ENCODE data around the gene KIF13A. TPM values are rescaled to one million over a fixed set of nuclear protein-coding genes. Genes with fewer than 3 reads are reported as not detected.
A peak's percentile ranks its signal among the peaks of the same experiment; 100 is the strongest.

KIF13A gene
- total and polyA plus RNA-seq, 9 of the 15 experiments (the other 6 are each of a cell fraction or from before 2014, with no cell fraction given): 3.6 to 44.3 (median 29.7) TPM

GRCh38 chr6:17798477-17799154 is 188.8 kb downstream of the KIF13A start (continued):
- TF ChIP-seq CHD4 (IDR thresholded peaks at IDR 0.05; ENCODE audit: insufficient read depth, insufficient replicate concordance, low read depth, low read length, poor library complexity, severe bottlenecking) (no peak), MTA1 (IDR thresholded peaks at IDR 0.05; ENCODE audit: borderline replicate concordance) (no peak)
- TF ChIP-seq, protein P1, sequence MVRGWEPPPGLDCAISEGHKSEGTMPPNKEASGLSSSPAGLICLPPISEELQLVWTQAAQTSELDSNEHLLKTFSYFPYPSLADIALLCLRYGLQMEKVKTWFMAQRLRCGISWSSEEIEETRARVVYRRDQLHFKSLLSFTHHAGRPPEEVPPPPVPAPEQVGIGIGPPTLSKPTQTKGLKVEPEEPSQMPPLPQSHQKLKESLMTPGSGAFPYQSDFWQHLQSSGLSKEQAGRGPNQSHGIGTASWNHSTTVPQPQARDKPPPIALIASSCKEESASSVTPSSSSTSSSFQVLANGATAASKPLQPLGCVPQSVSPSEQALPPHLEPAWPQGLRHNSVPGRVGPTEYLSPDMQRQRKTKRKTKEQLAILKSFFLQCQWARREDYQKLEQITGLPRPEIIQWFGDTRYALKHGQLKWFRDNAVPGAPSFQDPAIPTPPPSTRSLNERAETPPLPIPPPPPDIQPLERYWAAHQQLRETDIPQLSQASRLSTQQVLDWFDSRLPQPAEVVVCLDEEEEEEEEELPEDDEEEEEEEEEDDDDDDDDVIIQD (CRISPR knock-in tag; IDR thresholded peaks at IDR 0.05): no peak

GRCh38 chr6:17790489-17790888 is 196.9 kb downstream of the KIF13A start:
- no TSS peak for BruUV-seq (replicated peaks)
- POLR2A ChIA-PET: interaction anchor here (0.5 to 1.2 kb wide), 2 partner anchors 7 to 42 kb away, joined by 3 read pairs; no protein-coding TSS in a partner anchor
- H3K4me3 ChIP-seq: no peak overlapping the region
- FAIRE-seq (no peak), DNase-seq (ENCODE audit: extremely low read depth in 1 of 4, low spot score in 3 of 4) (no peak), ATAC-seq (no peak)
- H3K27ac ChIP-seq (ENCODE audit: extremely low read depth, low read depth, low read length): no peak overlapping the region
- H3K9me3 ChIP-seq (replicated peaks; ENCODE audit: control insufficient read depth, insufficient read depth, low read depth, low read length): no peaks in the 10 kb centered on the region
- no peaks in the 10 kb centered on the region for H3K79me2 ChIP-seq (ENCODE audit: control insufficient read depth, insufficient read depth, low read length)
- no peak overlapping the region for H2AFZ ChIP-seq (ENCODE audit: low read depth, low read length)
- H3K4me1 ChIP-seq (replicated peaks in 1 of 2; ENCODE audit: control insufficient read depth in 2 of 2, insufficient read depth in 2 of 2, low read length in 2 of 2): no peaks in the 10 kb centered on the region
- H4K20me1 ChIP-seq (replicated peaks; ENCODE audit: control insufficient read depth, insufficient read depth, low read length): no peaks in the 10 kb centered on the region
- intact Hi-C loops (cut with micrococcal nuclease): no loop called here
- no peaks in the 10 kb centered on the region for H3K27me3 ChIP-seq (ENCODE audit: control insufficient read depth in 2 of 2, insufficient read depth in 2 of 2, low read length in 2 of 2)
- no peaks in the 10 kb centered on the region for H3K9me1 ChIP-seq (ENCODE audit: control insufficient read depth, insufficient read depth, low read length)
- TF ChIP-seq ARID3A (IDR thresholded peaks at IDR 0.05; ENCODE audit: borderline replicate concordance, low read depth, low read length): no peak
- TF ChIP-seq HNRNPUL1 (IDR thresholded peaks at IDR 0.05; ENCODE audit: low read length): no peak
- TF ChIP-seq KDM1A (IDR thresholded peaks at IDR 0.05): peak; percentile 36 to 42; a peak in 2 of 4 replicates
- TF ChIP-seq NR2C1 (IDR thresholded peaks at IDR 0.05): no peak
- TF ChIP-seq NR2C1 (tag; IDR thresholded peaks at IDR 0.05): no peak
- TF ChIP-seq HINFP (tag; conservative IDR thresholded peaks at IDR 0.05; ENCODE audit: low read depth): no peak
- H3K36me3 ChIP-seq (ENCODE audit: control insufficient read depth, insufficient read depth, low read length): peaks cover 64% of the 10 kb centered on the region
- no peak overlapping the region for H3K4me2 ChIP-seq (ENCODE audit: insufficient read depth, low read length)
- H3K9ac ChIP-seq (ENCODE audit: insufficient read depth in 1 of 2, low read depth in 2 of 2, low read length in 2 of 2): no peak overlapping the region
- in situ Hi-C loops (cut with MboI): no loop called here
- CTCF ChIA-PET (ENCODE audit: low intra/inter-chr PET ratio): interaction anchor here (0.6 kb wide), 1 partner anchor 13 kb away, joined by 4 read pairs; no protein-coding TSS in a partner anchor
